ENCODE data around the gene PRKN.
A peak's percentile ranks its signal among the peaks of the same experiment; 100 is the strongest.

The PRKN gene

DNA sequence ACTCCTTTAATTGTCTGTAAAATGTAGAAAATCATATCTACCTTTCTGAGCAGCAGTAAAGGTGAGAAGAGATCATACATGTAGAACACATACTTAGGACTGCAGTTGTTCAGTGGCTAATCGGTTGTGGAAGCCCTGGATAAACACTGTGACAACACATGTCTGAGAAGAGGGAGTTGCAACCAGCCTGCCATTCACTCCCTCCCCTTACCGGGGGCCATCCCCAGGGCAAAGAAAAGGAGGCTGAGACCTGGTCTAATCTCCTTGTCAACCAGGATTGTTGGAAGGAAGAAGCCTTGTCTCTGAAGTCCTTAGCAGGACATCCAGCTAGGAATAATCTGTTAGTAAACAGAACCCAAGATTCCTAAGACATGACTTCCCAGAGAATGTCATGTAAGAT lies 991.2 kb downstream of the PRKN start:
- Histone ChIP-seq H3K4me1 (ENCODE audit: control insufficient read depth, insufficient read depth, low read length) (no peaks in the 10 kb centered on the region), H3K9me3 (ENCODE audit: control insufficient read depth, insufficient read depth, low read depth, low read length) (no peaks in the 10 kb centered on the region), H3K4me3 (ENCODE audit: low read depth, low read length) (no peak overlapping the region), H3K36me3 (ENCODE audit: control insufficient read depth in 2 of 2, insufficient read depth in 1 of 2, low read length in 2 of 2) (no peaks in the 10 kb centered on the region), H3K27ac (ENCODE audit: extremely low read depth, low read depth, low read length) (no peak overlapping the region)
- ChIA-PET CTCF (no interaction called here), POLR2A (no interaction called here)
- TF ChIP-seq, protein P1, sequence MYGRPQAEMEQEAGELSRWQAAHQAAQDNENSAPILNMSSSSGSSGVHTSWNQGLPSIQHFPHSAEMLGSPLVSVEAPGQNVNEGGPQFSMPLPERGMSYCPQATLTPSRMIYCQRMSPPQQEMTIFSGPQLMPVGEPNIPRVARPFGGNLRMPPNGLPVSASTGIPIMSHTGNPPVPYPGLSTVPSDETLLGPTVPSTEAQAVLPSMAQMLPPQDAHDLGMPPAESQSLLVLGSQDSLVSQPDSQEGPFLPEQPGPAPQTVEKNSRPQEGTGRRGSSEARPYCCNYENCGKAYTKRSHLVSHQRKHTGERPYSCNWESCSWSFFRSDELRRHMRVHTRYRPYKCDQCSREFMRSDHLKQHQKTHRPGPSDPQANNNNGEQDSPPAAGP (tag by site-specific recombination; IDR thresholded peaks at IDR 0.05) = no peak
- TF ChIP-seq ZEB2 (tag by site-specific recombination; IDR thresholded peaks at IDR 0.05) (no peak), ZNF140 (tag by site-specific recombination; IDR thresholded peaks at IDR 0.05) (no peak), KLF16 (tag by site-specific recombination; IDR thresholded peaks at IDR 0.05) (no peak), ZNF473 (tag by site-specific recombination; IDR thresholded peaks at IDR 0.05) (no peak), ZBTB1 (tag by site-specific recombination; IDR thresholded peaks at IDR 0.05) (no peak)

DNA sequence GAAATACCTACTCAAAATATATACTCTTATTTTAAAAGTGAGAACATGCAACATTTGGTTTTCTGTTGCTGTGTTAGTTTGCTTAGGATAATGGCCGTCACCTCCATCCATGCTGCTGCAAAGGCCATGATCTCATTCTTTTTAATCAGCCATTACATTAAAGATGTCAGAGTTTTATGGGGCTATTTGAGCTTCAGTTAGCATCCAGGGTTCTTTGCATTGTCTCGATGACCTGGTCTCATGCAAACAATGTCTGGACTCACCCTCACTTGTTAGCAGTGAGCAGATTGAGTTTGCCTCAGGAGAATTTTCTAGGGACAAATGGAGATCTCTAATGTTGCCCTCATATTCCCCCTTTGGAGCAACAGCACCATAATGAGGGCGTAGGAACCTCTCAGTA lies 995.0 kb downstream of the PRKN start:
- H3K36me3 ChIP-seq (ENCODE audit: control insufficient read depth in 2 of 2, insufficient read depth in 1 of 2, low read length in 2 of 2) = no peaks in the 10 kb centered on the region
- POLR2A ChIA-PET = no interaction called here
- H3K4me1 ChIP-seq (ENCODE audit: control insufficient read depth, insufficient read depth, low read length) = no peaks in the 10 kb centered on the region
- no peaks in the 10 kb centered on the region for H3K9me3 ChIP-seq (ENCODE audit: control insufficient read depth, insufficient read depth, low read depth, low read length)
- H3K4me3 ChIP-seq (ENCODE audit: low read depth, low read length) = no peak overlapping the region
- CTCF ChIA-PET = interaction anchor here (1.3 kb wide), 1 partner anchor 9 kb away, joined by 5 read pairs; no protein-coding TSS in a partner anchor
- no peak overlapping the region for H3K27ac ChIP-seq (ENCODE audit: extremely low read depth, low read depth, low read length)
- TF ChIP-seq ZNF335 (tag by site-specific recombination; conservative IDR thresholded peaks at IDR 0.05) = no peak
- TF ChIP-seq YY1 (tag by site-specific recombination; IDR thresholded peaks at IDR 0.05) = 0 out of 2 replicates have a peak, but pooled peaks have one; percentile 21

DNA sequence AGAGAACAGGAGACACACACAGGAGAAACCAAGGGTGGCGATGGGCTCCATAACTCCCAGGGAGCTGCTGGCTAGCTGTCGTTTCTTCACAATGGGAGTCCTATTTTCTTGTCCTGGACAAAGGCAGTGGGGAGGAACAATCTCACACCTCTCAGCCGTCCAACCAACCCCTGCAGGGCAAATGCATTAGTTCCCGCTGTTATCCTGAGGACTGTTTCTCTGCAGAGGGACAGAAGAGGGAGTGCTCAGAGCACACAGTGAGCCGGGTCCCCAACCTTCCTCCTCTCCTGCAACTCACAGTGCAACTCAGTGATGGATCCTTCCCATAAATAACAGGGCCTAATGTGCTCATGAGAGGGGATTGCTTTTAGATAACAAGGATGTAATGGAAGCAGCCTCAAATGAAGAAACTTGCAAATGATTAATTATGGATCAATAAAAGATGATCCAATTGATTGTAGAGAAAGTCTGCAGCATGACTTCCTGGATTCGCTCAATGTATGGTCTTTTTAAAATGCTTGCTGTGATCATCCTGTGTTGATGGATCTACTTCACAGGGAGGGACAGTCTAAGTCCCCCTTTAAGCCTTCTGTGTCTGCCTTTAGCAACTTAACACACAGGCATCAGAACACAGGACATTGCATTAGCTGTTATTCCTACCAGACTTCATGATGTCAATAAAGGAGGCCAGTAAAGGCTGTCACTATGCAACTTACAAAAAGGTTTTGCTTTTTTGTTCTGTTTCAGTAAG lies 1000.3 kb downstream of the PRKN start:
- H3K4me1 ChIP-seq (ENCODE audit: control insufficient read depth, insufficient read depth, low read length) = no peaks in the 10 kb centered on the region
- no peak overlapping the region for H3K4me3 ChIP-seq (ENCODE audit: low read depth, low read length)
- no peaks in the 10 kb centered on the region for H3K9me3 ChIP-seq (ENCODE audit: control insufficient read depth, insufficient read depth, low read depth, low read length)
- ChIA-PET CTCF (interaction anchor here (0.6 kb wide), 1 partner anchor 776 kb away, joined by 3 read pairs; no protein-coding TSS in a partner anchor), POLR2A (no interaction called here)
- H3K27ac ChIP-seq (ENCODE audit: extremely low read depth, low read depth, low read length) = no peak overlapping the region
- TF ChIP-seq ZNF341 (tag by site-specific recombination; IDR thresholded peaks at IDR 0.05; ENCODE audit: low read depth) (no peak), ZBTB7A (tag by site-specific recombination; IDR thresholded peaks at IDR 0.05; ENCODE audit: low read depth) (no peak), ZIC2 (tag by site-specific recombination; IDR thresholded peaks at IDR 0.05) (peak; percentile 67), ZNF114 (tag by site-specific recombination; IDR thresholded peaks at IDR 0.05) (no peak)
- no peaks in the 10 kb centered on the region for H3K36me3 ChIP-seq (ENCODE audit: control insufficient read depth in 2 of 2, insufficient read depth in 1 of 2, low read length in 2 of 2)

DNA sequence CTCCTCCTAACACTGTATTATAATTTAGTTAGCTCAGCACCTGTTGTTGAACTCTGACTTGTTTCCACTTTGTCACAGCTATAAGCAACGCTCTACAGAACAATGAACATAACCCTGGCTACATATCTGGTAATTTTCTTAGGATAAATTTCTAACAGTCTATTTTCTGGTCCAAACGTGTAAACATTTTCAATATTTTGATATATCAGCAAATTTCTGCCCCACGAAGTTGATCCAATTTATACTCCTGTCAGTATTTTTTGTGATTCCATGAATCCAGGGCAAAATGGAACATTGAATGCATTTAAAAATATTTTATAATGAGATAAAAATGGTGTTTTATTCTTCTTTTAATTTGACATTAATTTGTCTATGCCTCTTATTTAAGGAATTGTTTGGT lies 1005.2 kb downstream of the PRKN start:
- no peak overlapping the region for H3K27ac ChIP-seq (ENCODE audit: extremely low read depth, low read depth, low read length)
- no peak overlapping the region for H3K4me3 ChIP-seq (ENCODE audit: low read depth, low read length)
- ChIA-PET POLR2A (interaction anchor here (0.7 kb wide), 1 partner anchor 542 kb away, joined by 4 read pairs; no protein-coding TSS in a partner anchor), CTCF (no interaction called here)
- H3K9me3 ChIP-seq (ENCODE audit: control insufficient read depth, insufficient read depth, low read depth, low read length) = no peaks in the 10 kb centered on the region
- no peaks in the 10 kb centered on the region for H3K4me1 ChIP-seq (ENCODE audit: control insufficient read depth, insufficient read depth, low read length)
- no peaks in the 10 kb centered on the region for H3K36me3 ChIP-seq (ENCODE audit: control insufficient read depth in 2 of 2, insufficient read depth in 1 of 2, low read length in 2 of 2)
- TF ChIP-seq, protein P2, sequence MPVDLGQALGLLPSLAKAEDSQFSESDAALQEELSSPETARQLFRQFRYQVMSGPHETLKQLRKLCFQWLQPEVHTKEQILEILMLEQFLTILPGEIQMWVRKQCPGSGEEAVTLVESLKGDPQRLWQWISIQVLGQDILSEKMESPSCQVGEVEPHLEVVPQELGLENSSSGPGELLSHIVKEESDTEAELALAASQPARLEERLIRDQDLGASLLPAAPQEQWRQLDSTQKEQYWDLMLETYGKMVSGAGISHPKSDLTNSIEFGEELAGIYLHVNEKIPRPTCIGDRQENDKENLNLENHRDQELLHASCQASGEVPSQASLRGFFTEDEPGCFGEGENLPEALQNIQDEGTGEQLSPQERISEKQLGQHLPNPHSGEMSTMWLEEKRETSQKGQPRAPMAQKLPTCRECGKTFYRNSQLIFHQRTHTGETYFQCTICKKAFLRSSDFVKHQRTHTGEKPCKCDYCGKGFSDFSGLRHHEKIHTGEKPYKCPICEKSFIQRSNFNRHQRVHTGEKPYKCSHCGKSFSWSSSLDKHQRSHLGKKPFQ (tag by site-specific recombination; IDR thresholded peaks at IDR 0.05) = no peak
- TF ChIP-seq ZNF184 (tag by site-specific recombination; IDR thresholded peaks at IDR 0.05) = no peak
- TF ChIP-seq, protein P3, sequence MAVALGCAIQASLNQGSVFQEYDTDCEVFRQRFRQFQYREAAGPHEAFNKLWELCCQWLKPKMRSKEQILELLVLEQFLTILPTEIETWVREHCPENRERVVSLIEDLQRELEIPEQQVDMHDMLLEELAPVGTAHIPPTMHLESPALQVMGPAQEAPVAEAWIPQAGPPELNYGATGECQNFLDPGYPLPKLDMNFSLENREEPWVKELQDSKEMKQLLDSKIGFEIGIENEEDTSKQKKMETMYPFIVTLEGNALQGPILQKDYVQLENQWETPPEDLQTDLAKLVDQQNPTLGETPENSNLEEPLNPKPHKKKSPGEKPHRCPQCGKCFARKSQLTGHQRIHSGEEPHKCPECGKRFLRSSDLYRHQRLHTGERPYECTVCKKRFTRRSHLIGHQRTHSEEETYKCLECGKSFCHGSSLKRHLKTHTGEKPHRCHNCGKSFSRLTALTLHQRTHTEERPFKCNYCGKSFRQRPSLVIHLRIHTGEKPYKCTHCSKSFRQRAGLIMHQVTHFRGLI (tag by site-specific recombination; IDR thresholded peaks at IDR 0.05) = no peak
